ENCODE measurements around the gene MARCHF6. TPM values are rescaled to one million over a fixed set of nuclear protein-coding genes. Genes with fewer than 3 reads are reported as not detected.
"Not testable (repeated sequence)": the region's sequence is repeated elsewhere in the genome, so short reads cannot be mapped to it uniquely, and the experiment has no call there.

Gene MARCHF6
- total RNA-seq, 4 donors from 2014 or later: 99.0 to 153 (median 120) TPM

DNA sequence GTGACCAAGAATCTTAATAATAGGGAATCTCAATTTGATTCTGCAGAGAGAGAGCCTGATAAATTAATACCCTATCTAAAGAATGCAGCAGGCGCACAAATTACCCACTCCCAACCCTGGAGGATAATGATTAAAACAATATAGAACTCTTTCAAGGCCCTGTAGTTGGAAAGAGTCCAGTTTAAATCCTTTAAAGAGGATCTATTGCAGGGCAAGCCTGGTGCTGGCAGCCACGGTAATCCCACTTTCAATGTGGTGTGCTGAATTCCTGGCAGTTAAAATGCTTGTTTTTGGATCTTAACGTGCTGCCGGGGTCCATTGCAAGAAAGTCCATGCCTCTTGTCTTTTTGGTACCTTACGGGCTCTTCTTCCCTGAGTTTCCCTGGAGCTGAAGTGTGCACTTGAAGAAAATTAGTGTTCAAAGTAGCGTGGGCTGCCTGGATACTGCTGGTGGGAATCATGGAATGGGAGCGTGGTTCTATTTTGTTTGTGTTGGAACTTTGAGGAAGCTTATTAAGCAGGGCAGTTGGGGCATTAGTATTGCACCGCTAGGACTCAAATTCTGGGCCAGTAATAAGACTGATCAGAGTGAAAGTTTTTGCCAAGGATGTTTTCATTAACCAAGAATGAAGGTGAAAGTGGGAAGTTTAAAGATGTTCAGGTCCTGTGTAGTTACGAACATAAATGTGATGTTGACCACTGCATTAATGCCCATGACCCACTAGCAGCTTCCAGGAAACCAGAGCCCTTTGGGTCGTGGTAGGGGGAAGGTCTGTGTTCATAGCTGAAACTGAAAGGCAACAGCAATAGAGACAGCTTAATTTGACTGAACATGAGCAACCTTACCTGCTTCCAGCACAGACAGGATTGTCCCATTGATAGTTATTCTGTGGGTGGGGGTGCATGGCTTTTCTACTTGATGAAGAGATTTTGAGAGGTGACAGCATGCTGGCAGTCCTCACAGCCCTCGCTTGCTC, 20.8 kb downstream of the MARCHF6 start:
- TF ChIP-seq, protein P1, sequence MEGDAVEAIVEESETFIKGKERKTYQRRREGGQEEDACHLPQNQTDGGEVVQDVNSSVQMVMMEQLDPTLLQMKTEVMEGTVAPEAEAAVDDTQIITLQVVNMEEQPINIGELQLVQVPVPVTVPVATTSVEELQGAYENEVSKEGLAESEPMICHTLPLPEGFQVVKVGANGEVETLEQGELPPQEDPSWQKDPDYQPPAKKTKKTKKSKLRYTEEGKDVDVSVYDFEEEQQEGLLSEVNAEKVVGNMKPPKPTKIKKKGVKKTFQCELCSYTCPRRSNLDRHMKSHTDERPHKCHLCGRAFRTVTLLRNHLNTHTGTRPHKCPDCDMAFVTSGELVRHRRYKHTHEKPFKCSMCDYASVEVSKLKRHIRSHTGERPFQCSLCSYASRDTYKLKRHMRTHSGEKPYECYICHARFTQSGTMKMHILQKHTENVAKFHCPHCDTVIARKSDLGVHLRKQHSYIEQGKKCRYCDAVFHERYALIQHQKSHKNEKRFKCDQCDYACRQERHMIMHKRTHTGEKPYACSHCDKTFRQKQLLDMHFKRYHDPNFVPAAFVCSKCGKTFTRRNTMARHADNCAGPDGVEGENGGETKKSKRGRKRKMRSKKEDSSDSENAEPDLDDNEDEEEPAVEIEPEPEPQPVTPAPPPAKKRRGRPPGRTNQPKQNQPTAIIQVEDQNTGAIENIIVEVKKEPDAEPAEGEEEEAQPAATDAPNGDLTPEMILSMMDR (IDR thresholded peaks at IDR 0.05): no peak
- DNase-seq (ENCODE audit: low spot score) (no peak), ATAC-seq (ENCODE audit: low FRiP score) (no peak)

DNA sequence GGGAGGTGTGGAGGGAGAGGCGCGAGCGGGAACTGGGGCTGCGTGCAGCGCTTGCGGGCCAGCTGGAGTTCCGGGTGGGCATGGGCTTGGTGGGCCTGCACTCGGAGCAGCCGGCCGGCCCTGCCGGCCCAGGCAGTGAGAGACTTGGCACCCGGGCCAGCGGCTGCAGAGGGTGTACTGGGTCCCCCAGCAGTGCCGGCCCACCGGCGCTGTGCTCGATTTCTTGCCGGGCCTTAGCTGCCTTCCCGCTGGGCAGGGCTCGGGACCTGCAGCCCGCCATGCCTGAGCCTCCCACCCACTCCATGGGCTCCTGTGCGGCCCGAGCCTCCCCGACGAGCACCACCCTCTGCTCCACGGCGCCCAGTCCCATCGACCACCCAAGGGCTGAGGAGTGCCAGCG, 21.7 kb downstream of the MARCHF6 start:
- not testable (repeated sequence) for DNase-seq (ENCODE audit: low spot score); ATAC-seq (ENCODE audit: low FRiP score)

DNA sequence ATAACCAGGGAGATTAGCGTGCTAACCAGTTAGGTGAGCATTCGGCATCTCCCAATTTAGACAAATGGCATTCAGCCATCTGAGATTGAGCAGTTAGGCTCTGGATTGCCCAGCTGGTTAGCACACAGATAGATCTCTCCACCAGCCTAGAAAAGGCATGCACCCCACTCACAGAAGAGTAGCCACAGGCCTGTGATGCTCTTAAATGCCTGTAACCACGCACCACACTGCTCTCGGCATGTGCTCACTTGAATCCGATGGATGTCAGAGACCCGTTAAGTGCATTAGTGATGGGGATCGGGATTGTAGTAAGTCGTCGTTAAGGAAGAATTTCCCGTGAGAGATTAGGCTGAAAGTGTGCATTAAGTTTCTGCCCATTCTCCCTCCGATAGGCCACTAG, 23.0 kb downstream of the MARCHF6 start:
- ATAC-seq (ENCODE audit: low FRiP score) (no peak), DNase-seq (ENCODE audit: low spot score) (no peak)
- TF ChIP-seq, protein P1 (IDR thresholded peaks at IDR 0.05): no peak

DNA sequence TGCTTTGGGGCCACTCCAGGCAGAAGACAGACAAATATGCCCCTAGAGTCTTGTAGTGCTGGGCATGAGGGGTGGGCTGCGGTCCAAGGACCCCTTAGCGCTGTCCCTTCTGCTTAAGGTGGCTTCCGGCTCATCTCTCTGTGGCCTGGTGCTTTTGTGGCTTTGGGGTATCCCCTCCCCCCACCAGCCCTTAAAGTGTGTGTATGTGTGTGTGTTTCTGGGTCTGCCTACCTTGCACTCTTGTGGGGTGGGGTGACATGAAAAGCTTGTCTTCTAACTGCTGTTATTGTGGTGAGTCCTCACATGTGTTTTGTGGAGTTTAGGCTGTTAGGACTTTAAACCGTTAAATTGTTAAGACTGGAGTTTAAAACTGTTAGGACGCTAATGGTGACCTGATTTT, 23.6 kb downstream of the MARCHF6 start:
- DNase-seq (ENCODE audit: low spot score) (no peak), ATAC-seq (ENCODE audit: low FRiP score) (no peak)
- TF ChIP-seq, protein P1 (IDR thresholded peaks at IDR 0.05): no peak

DNA sequence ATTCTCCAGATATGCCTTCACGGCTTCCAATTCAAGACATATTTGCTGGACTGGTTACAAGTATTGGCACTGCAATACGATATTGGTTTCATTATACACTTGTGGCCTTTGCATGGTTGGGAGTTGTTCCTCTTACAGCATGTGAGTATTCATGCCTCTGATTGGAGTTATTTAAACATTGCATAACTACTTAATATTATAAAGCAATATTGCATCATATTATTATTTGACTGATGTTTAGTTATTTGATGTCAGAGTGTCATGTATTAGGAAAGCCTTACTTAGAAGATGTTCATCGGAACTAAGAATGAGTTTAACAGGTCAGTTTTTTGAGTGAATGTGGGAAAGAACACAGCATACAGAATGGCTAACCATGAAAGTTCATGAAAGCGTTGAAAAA, 28.3 kb downstream of the MARCHF6 start:
- DNase-seq (ENCODE audit: low spot score) (no peak), ATAC-seq (ENCODE audit: low FRiP score) (no peak)
- TF ChIP-seq, protein P1 (IDR thresholded peaks at IDR 0.05): no peak

DNA sequence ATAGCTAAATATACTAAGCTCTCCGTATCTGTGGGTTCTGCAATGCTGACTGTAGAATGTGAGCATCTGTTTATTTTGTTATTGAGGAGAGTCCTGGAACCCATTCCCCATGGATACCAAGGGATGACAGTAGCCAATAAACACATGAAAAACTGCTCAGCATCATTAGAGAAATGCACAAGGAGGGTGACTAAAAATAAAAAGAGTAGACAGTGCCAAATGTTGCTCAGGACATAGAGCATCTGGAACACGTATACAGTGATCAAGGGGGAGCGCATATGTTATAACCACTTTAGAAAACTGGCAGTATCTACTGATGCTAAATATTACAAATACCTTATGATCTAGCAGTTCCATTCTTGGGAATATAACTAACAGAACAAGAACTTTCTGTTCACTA, 31.0 kb downstream of the MARCHF6 start:
- DNase-seq (ENCODE audit: low spot score) (no peak), ATAC-seq (ENCODE audit: low FRiP score) (no peak)
- TF ChIP-seq, protein P1 (IDR thresholded peaks at IDR 0.05): no peak

DNA sequence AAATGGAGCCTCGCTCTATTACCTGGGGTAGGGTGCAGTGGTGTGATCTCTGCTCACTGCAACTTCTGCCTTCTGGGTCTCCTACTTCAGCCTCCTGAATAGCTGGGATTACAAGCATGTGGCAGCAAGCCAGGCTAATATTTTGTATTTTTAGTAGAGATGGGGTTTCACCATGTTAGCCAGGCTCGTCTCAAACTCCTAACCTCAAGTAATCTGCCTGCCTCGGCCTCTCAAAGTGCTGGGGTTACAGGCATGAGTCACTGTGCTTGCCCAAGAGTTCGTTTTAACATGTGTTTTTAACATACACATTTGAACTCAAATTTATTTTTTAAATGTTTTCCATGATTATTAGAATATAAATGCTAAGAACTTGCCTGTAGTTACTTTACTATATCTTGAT, 34.2 kb downstream of the MARCHF6 start:
- ATAC-seq (ENCODE audit: low FRiP score) (no peak), DNase-seq (ENCODE audit: low spot score) (no peak)
- TF ChIP-seq, protein P1 (IDR thresholded peaks at IDR 0.05): no peak
